GM18873 (cell line): ENCODE measurements around the gene TCEANC2.
"Not testable (repeated sequence)": the region's sequence is repeated elsewhere in the genome, so short reads cannot be mapped to it uniquely, and the experiment has no call there.

ENCODE experiments used
- ATAC-seq: cut with Tn5 transposase; IDR thresholded peaks from one replicate; pipeline ENCODE4 v1.9.1; 2021; ENCODE audit warnings: mild to moderate bottlenecking, moderate library complexity, moderate number of reproducible peaks; ENCODE audit not compliant: unreplicated experiment, low FRiP score

The TCEANC2 gene

GRCh38 chr1:54024811-54025210, 28.6 kb upstream of the TCEANC2 start:
- not testable (repeated sequence) for ATAC-seq

GRCh38 chr1:54027848-54028247, 25.6 kb upstream of the TCEANC2 start:
- no peak for ATAC-seq

GRCh38 chr1:54028306-54029251, 24.8 kb upstream of the TCEANC2 start:
- ATAC-seq, result no peak

GRCh38 chr1:54037476-54037875, 15.9 kb upstream of the TCEANC2 start:
- no peak for ATAC-seq

GRCh38 chr1:54041806-54042205, 11.6 kb upstream of the TCEANC2 start:
- no peak for ATAC-seq

GRCh38 chr1:54045496-54045895, 7.9 kb upstream of the TCEANC2 start:
- no peak for ATAC-seq

- no peak for ATAC-seq
These were observed 6.6 kb upstream of the TCEANC2 start for GRCh38 chr1:54046671-54047383.

- ATAC-seq, result no peak
These were observed 5.8 kb upstream of the TCEANC2 start for GRCh38 chr1:54047384-54048305.

- not testable (repeated sequence) for ATAC-seq
These were observed 3.0 kb upstream of the TCEANC2 start for GRCh38 chr1:54050435-54050834.

- ATAC-seq, result no peak
These were observed 1.4 kb upstream of the TCEANC2 start for GRCh38 chr1:54051933-54052430.

GRCh38 chr1:54052431-54052933, 926 bp upstream of the TCEANC2 start:
- no peak for ATAC-seq

GRCh38 chr1:54053745-54054437, 483 bp downstream of the TCEANC2 start:
- no peak for ATAC-seq

GRCh38 chr1:54054438-54054749, 986 bp downstream of the TCEANC2 start:
- no peak for ATAC-seq

- no peak for ATAC-seq
These were observed 10.9 kb downstream of the TCEANC2 start for GRCh38 chr1:54064299-54064698.

- no peak for ATAC-seq
These were observed 16.4 kb downstream of the TCEANC2 start for GRCh38 chr1:54069791-54070170.

GRCh38 chr1:54070171-54070837, 16.9 kb downstream of the TCEANC2 start:
- no peak for ATAC-seq

- ATAC-seq, result no peak
These were observed 24.0 kb downstream of the TCEANC2 start for GRCh38 chr1:54077359-54077758.

- no peak for ATAC-seq
These were observed 27.2 kb downstream of the TCEANC2 start for GRCh38 chr1:54080598-54081049.
